Stimulated activated CD4-positive, alpha-beta T cell treated with anti-CD3 and anti-CD28 coated beads, Interleukin-1b, Interleukin-23, amount 100 ng/mL, for 48 hours (primary cell): ENCODE results near the gene SH3PXD2B.
"Not testable (repeated sequence)": the region's sequence is repeated elsewhere in the genome, so short reads cannot be mapped to it uniquely, and the experiment has no call there.

ENCODE experiments used
- DNase-seq: peaks from one replicate; pipeline ENCODE4 v3.0.0-alpha.2; 2020

SH3PXD2B gene

DNA sequence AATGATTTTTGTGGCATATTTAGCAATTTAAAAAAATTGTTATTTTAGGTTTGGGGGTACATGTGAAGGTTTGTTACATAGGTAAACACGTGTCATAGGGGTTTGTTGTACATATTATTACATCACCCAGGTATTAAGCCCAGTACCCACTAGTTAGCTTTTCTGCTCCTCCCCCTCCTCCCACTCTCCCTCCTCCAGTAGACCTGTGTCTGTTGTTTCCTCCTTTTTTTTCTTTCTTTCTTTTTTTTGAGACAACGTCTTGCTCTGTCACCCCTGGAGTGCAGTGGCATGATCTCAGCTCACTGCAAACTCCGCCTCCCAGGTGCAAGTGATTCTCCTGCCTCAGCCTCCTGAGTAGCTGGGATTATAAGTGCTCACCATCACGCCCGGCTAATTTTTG lies 162.5 kb downstream of the SH3PXD2B start:
- DNase-seq, result not testable (repeated sequence)

DNA sequence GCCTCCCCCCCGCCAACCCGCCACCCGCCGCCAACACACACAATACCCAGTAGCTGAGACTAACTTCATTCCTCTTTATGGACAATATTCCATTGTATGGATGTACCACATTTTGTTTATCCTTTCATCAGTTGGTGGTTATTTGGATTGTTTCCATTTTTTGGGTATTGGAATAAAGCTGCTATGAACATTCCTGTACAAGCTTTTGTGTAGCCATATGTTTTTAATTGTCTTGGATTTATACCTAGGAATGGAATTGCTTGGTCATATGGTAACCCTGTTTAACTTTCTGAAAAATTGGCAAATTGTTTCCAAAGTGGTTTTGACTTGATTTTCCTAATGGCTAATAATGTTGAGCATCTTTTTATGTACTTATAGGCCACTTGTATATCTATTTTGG lies 165.9 kb downstream of the SH3PXD2B start:
- no peak for DNase-seq

DNA sequence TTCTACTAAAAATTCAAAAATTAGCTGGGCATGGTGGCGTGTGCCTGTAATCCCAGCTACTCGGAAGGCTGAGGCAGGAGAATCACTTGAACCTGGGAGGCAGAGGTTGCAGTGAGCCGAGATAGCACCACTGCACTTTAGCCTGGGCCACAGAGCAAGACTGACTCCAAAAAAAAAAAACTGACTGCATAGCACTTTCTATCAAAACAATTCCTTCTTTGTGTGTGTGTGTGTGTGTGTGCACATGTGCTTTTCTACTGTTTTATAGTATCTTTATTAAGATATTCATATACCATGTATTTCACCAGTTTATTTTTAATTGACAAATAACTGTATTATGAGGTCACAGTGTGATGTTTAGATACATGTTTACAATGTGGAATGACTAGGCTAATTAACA lies 167.2 kb downstream of the SH3PXD2B start:
- not testable (repeated sequence) for DNase-seq

DNA sequence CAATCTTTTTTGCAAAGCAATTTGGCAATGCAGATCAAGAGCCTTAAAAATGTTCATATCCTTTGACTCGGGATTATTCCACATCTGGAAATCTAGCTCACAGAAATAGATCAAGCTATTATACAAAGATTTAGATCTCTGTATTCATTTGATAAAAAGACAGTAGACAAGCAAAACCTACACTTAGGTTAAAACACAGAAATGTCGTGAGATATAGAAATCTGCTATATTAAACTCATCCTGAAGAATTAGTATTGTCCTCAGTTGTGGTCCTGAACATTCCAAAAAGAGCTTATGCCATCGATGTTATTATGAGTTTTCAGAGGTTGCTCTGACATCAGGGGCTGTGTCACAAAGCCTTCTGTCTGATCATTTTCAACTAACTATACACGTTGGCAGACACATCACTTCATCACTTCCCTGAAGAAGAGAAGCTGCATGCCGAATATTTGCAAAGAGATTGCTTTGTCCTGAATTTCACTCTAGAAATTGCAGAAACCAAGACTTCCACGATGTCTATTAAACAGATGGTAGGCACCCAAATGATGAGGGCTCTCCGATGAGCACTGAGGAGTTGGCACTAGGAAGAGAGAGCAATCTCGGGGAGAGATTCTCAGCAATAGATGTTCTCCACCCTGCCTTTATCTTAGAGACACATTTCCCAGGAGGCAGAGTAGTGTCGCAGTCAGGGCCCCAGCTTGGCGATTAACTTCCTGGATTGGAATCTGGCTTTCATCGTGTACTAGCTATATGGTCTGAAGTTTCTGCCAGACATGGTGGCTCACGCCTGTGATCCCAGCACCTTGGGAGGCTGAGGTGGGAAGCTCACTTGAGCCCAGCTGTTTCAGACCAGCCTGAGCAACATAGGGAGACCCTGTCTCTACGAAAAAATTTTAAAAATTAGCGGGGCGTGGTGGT lies 168.8 kb downstream of the SH3PXD2B start:
- no peak for DNase-seq

DNA sequence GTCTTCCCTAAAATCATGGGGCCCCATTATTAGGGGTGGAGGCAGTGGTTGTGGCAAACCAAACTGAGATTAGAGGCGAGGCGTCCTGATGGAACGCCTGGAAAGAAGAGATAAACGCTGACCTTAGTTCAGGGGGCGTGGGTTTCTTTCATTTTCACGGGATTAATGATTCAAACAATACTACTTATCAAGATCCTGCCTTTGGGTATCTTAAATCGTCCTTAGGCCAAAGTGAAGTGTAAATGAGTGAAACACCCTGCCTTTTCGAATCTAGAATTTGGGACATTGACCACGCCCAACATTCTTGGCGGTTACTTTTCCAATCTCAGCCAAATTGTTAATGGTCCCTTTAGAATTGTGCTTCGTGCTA lies 169.7 kb downstream of the SH3PXD2B start:
- no peak for DNase-seq

DNA sequence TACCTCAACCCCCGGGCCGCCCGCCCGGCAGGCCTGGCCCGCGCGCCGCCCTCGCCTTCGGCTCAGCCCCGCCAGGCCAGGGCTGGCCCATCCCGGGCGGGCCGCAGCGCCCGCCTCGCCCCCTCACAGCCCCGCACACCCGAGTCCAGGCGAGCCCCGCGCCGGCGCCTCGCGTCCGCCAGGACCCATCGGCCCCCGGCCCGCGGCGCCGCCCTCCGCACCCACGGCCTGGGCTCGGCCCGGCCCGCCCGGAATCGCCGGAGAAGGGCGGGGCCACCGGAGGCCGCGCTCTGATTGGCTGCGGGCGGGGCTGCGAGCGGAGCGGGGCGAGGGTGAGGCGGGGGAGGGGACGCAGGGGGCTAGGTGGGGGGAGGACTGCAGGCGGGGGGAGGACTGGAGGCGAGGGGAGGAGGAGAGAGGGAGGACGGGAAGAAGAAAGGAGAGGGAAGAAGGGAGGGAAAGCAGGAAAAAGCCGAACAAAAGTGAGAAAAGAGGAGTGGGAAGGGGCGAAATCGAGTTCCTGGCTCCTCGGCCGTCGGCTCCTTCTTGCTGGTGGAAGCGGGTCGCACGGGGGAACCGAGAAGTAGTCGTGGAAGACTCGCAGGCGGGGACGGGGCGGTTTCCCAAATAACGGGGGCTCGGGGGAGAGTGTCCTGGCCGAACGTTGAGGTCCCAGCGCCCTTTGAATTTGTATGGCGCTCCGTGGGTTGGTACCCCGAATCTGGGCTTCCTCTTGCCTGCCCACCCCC lies 170.3 kb downstream of the SH3PXD2B start:
- DNase-seq, result peak; percentile 69

DNA sequence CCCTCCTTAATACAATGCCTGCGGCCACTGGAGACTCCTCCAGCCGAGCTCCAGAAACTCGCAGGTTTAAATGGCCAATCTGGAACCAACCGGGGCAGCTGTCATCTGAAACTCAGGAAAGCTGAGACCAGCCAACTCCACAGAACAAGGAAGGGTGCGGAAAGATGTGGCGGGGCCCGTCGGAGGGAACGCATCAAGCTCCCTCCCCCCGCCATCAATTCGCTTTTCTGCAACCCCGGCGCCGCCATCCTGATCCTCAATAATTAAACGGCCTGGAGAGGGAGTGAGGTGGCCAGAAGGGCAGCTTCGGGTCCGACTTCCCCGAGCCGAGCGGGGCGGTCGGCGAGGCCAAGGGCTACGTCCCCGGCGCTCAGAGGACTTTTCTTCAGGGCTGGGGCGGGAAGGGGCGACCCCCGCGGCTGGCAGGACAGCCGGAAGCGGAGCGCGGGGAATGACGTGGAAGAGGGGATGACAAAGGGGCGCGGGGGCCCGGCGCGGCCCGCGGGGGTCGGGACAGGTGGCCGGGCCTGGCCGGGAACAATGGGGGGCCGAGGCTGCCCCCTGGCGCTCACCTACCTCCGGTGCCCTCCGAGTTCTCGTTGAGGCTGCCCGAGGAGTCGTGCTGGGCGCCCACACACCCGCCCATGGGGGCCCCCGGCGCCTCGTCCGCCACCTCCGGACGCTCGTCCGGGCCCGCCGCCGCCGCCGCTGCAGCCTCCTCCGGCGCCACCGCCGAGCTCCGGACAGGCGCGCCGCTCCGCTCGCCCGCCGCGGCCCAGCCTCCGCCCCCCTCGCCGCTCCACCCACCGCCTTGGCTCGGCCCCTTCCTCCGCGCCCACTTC lies 171.1 kb downstream of the SH3PXD2B start, which contains the start of gene UBTD2:
UBTD2 (minus strand) TSS at position 745 of the 842 bp plus-strand sequence; CDS start at position 646, 99 bp downstream.
- DNase-seq, result peak; percentile 69

DNA sequence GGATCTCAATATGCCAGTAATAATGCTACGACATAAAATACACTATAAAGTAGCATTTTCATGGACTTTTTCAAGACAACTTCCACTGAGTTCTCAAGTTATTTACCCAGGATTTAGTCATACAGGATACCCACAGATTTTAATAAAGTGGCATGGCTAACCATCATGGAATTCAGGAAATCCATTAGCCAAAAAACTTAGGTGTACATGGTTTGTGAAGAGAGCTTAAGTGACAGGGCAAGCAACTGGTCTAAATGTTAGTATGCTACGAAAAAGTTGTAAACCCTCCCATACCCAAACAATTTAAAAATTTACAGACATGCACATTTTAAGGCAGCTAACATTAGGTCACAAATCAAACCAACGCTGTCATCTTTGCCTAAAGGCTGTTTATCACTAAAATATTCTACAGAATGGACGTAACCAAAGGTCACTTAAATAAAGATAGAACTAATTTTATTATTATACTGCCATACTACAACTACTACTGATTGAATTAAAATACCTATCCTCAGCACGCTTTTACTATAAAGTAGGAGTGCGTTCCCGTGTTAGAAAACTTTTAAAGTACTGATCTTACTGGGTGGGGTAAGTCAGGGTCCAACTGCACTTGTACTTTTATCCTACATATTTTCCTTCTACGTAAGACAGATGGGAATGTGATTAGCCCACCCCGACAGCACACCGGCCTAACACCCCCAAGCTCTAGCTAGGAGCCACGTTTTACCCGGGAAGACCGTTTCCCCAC lies 171.9 kb downstream of the SH3PXD2B start:
- DNase-seq, result no peak

DNA sequence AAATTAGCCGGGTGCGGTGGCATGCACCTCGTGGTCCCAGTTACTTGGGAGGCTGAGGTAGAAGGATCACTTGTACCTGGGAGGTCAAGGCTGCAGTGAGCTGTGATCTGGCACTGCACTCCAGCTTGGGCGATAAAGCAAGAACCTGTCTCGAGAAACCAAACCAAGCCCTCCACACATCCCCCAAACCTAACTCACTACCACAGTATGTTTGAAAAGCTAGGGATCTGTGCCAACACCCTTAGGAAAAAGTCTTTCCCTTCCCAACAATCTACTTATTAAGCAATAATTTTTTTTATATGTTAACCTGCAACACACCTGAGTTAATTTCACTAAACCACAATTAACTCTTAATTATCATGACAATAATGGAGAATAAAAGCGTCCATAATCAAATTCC lies 173.0 kb downstream of the SH3PXD2B start:
- no peak for DNase-seq

DNA sequence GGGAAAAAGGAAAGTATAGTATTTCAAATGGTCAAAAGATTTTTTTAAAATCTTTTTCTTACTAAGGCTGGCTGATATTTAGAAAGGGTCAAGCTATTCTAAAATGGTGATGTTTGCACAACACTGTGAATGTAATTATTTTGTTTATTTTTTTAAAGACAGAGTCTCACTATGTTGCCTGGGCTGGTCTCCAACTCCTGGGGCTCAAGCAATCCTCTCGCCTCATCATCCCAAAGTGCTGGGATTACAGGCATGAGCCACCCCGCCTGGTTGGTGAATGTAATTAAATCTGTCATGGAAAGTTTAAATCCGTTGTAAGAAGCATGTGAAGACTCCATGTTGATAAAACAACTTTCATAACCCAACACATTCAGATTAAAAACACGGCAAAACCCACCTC lies 173.4 kb downstream of the SH3PXD2B start:
- no peak for DNase-seq

DNA sequence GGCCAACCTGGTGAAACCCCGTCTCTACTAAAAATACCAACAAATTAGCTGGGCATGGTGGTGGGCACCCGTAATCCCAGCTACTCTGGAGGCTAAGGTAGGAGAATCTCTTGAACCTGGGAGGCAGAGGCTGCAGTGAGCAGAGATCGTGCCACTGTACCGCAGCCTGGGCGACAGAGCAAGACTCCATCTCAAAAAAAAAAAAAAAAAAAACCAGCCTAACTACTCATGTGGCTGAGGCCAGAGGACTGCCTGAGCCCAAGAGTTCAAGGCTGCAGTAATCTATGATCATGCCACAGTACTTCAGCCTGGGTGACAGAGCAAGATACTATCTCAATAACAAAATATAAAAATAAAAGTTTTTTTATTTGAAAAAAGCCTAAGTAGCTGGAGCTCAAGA lies 174.0 kb downstream of the SH3PXD2B start:
- no peak for DNase-seq

DNA sequence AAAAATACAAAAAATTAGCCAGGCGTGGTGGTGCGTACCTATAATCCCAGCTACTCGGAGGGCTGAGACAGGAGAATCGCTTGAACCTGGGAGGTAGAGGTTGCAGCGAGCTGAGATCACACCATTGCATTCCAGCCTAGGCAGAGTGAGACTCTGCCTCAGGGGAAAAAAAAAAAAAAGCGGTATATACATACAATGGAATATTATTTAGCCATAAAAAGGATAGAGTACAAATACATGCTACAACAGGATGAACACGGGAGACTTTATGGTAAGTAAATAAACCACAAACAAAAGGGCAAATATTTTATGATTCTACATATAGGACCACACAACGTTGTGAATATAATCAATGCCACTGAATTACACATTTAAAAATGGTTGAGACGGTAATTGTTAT lies 176.0 kb downstream of the SH3PXD2B start:
- no peak for DNase-seq

DNA sequence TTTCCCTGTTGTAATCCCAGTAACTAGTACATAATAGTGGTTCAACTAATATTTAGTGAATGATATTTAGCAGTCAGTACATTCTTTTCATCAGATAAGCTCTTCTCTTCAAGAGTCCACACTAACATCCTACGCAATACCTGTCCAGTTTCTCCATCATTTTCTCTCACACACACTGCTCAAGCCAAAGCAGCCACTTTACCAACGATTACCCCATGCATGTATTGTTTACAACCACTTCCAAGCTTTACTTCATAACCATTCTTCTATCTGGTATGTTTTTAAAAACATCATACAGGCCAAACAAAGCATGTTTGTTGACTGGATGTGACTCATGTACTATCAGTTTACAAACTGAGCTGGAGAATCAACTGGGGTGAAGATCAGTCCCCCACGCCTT lies 178.1 kb downstream of the SH3PXD2B start:
- no peak for DNase-seq
